CD4-positive, alpha-beta T cell treated with Interleukin-6 at 100 ng/mL for 8 hours (primary cell): ENCODE results near the gene CHCHD6.

ENCODE experiments used
- DNase-seq: peaks from one replicate; pipeline ENCODE4 v3.0.0-alpha.2; 2020; ENCODE audit warnings: mixed read lengths, low spot score

CHCHD6 gene

GRCh38 chr3:126923895-126924294, 219.9 kb downstream of the CHCHD6 start:
- DNase-seq = no peak

- DNase-seq = no peak
Measured at GRCh38 chr3:126924458-126924857, 220.4 kb downstream of the CHCHD6 start.

GRCh38 chr3:126925411-126926171, 221.6 kb downstream of the CHCHD6 start:
- no peak for DNase-seq

- DNase-seq = no peak
Measured at GRCh38 chr3:126926684-126927400, 222.8 kb downstream of the CHCHD6 start.

GRCh38 chr3:126927401-126927750, 223.3 kb downstream of the CHCHD6 start:
- DNase-seq = no peak

- DNase-seq = no peak
Measured at GRCh38 chr3:126927846-126928245, 223.8 kb downstream of the CHCHD6 start.

GRCh38 chr3:126928921-126929474, 225.0 kb downstream of the CHCHD6 start:
- DNase-seq = no peak

GRCh38 chr3:126930936-126931600, 227.0 kb downstream of the CHCHD6 start:
- DNase-seq = no peak

- no peak for DNase-seq
Measured at GRCh38 chr3:126931806-126932187, 227.8 kb downstream of the CHCHD6 start.

GRCh38 chr3:126932188-126932931, 228.3 kb downstream of the CHCHD6 start:
- no peak for DNase-seq

- no peak for DNase-seq
Measured at GRCh38 chr3:126934031-126934531, 230.0 kb downstream of the CHCHD6 start.

- DNase-seq = no peak
Measured at GRCh38 chr3:126934991-126935390, 231.0 kb downstream of the CHCHD6 start.

- DNase-seq = no peak
Measured at GRCh38 chr3:126935756-126936509, 231.9 kb downstream of the CHCHD6 start.

- DNase-seq = no peak
Measured at GRCh38 chr3:126936853-126937425, 232.9 kb downstream of the CHCHD6 start.

GRCh38 chr3:126937533-126937932, 233.5 kb downstream of the CHCHD6 start:
- DNase-seq = no peak

GRCh38 chr3:126937973-126938372, 233.9 kb downstream of the CHCHD6 start:
- DNase-seq = no peak

- no peak for DNase-seq
Measured at GRCh38 chr3:126938520-126939337, 234.7 kb downstream of the CHCHD6 start.

GRCh38 chr3:126939338-126939718, 235.3 kb downstream of the CHCHD6 start:
- no peak for DNase-seq

- DNase-seq = no peak
Measured at GRCh38 chr3:126939733-126940132, 235.7 kb downstream of the CHCHD6 start.

- no peak for DNase-seq
Measured at GRCh38 chr3:126941721-126942270, 237.8 kb downstream of the CHCHD6 start.
